ENCODE measurements around the gene PSMG3. TPM values are rescaled to one million over a fixed set of nuclear protein-coding genes. Genes with fewer than 3 reads are reported as not detected.
A peak's percentile ranks its signal among the peaks of the same experiment; 100 is the strongest.

PSMG3 gene
- total and polyA plus RNA-seq, 9 donors, result 19.8 to 35.5 (median 23.7) TPM

DNA sequence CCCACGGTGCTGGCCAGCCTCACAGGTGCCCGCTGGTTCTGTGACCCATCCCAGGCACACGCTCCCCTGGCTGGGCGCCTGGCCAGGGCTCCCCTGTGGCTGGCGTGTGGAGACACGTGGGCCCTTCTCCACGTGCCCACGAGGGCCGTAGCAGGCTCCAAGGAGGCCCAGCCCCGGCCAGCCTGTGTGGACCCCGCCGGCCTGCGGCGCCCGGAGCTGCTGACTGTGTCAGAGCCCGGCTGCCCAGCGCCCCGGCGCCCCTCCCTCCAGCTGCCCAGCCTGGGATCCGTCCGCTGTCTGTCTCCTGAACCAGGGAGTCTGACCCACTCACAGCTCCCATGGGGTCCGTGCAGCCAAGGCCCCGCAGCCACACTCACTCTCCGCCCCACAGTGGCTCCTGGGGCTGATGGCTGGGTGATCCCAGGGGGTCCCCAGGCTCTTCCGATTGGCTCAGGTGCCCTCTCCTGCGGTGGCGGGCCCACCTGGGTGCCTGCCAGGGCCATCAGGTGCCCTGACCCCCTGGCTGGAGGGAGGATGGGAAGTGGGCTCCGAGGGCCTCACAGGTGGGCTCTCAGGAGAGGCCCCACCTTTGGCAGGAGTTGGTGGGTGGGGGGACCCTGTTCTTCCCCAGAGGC lies 23.4 kb downstream of the PSMG3 start:
- Histone ChIP-seq H3K27ac (ENCODE audit: low read length) (no peak overlapping the region), H3K27me3 (ENCODE audit: control insufficient read depth, insufficient read depth, low read length) (no peaks in the 10 kb centered on the region), H3K4me3 (ENCODE audit: low read length) (no peak overlapping the region), H3K36me3 (ENCODE audit: control insufficient read depth, insufficient read depth, low read length) (peaks cover 11% of the 10 kb centered on the region), H3K9me3 (replicated peaks; ENCODE audit: control insufficient read depth, low read depth, low read length) (no peaks in the 10 kb centered on the region), H3K4me1 (ENCODE audit: control insufficient read depth, insufficient read depth, low read length) (peaks cover 22% of the 10 kb centered on the region)
- 81% methylated on average over 24 of the region's 28 CpGs for WGBS (ENCODE audit: insufficient coverage)
- no peak for DNase-seq

DNA sequence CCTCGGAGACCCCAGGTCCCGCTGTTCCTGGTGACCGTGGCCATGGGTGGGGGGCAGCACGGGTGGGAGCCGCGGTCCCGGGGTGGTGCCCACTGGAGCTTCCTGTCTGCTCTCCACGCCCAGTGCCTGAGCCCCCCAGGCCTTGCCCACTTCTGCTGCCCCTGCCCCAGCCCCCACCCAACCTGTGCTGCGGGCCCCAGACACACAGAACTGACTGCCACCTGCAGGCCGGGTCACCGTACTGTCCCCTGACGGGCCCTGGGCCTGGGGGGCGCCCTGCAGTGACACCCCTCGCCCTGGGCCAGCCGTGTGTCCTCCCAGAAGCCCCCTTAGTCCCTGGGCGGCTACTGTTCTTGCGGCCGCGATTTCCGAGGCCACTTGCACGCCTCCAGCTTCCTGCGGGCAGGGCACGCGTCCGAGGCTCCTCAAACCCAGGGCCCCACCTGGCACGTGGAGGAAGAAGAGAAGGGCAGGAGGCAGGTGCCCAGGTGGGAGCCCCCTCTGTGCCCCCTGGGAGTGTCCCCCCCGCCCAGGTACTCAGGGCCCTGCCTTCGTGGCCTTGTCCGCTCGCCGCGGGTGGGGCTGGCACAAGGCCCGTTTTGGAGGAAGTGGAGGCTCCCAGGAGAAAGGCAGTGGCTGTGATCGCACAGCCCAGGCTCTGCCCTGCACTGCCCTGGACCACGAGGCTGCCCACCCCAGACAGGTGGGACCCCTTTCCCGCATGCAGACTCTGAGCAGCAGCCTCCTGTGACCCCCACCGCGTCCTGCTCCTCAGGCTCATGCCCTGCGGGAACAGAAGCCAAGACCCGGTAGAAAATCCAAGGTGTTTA lies 24.2 kb downstream of the PSMG3 start:
- no peaks in the 10 kb centered on the region for H3K27me3 ChIP-seq (ENCODE audit: control insufficient read depth, insufficient read depth, low read length)
- H3K36me3 ChIP-seq (ENCODE audit: control insufficient read depth, insufficient read depth, low read length), result peaks cover 17% of the 10 kb centered on the region
- DNase-seq, result no peak
- peaks cover 22% of the 10 kb centered on the region for H3K4me1 ChIP-seq (ENCODE audit: control insufficient read depth, insufficient read depth, low read length)
- no peak overlapping the region for H3K4me3 ChIP-seq (ENCODE audit: low read length)
- H3K27ac ChIP-seq (ENCODE audit: low read length), result no peak overlapping the region
- no peaks in the 10 kb centered on the region for H3K9me3 ChIP-seq (replicated peaks; ENCODE audit: control insufficient read depth, low read depth, low read length)
- WGBS (ENCODE audit: insufficient coverage), result 78% methylated on average over 36 of the region's 40 CpGs

GRCh38 chr7:1544896-1545416 lies 24.9 kb downstream of the PSMG3 start:
- no peak overlapping the region for H3K4me3 ChIP-seq (ENCODE audit: low read length)
- H3K9me3 ChIP-seq (replicated peaks; ENCODE audit: control insufficient read depth, low read depth, low read length), result no peaks in the 10 kb centered on the region
- no peak for DNase-seq
- H3K4me1 ChIP-seq (ENCODE audit: control insufficient read depth, insufficient read depth, low read length), result peaks cover 22% of the 10 kb centered on the region
- H3K27ac ChIP-seq (ENCODE audit: low read length), result peak overlapping the region; percentile 55
- WGBS (ENCODE audit: insufficient coverage), result 75% methylated on average over 14 of the region's 16 CpGs
- peaks cover 23% of the 10 kb centered on the region for H3K36me3 ChIP-seq (ENCODE audit: control insufficient read depth, insufficient read depth, low read length)
- H3K27me3 ChIP-seq (ENCODE audit: control insufficient read depth, insufficient read depth, low read length), result no peaks in the 10 kb centered on the region

GRCh38 chr7:1544178-1544895 lies 25.5 kb downstream of the PSMG3 start:
- peak; percentile 74 for DNase-seq
- H3K4me3 ChIP-seq (ENCODE audit: low read length), result no peak overlapping the region
- H3K27ac ChIP-seq (ENCODE audit: low read length), result peak overlapping the region; percentile 55
- H3K9me3 ChIP-seq (replicated peaks; ENCODE audit: control insufficient read depth, low read depth, low read length), result no peaks in the 10 kb centered on the region
- no peaks in the 10 kb centered on the region for H3K27me3 ChIP-seq (ENCODE audit: control insufficient read depth, insufficient read depth, low read length)
- H3K4me1 ChIP-seq (ENCODE audit: control insufficient read depth, insufficient read depth, low read length), result peaks cover 24% of the 10 kb centered on the region
- H3K36me3 ChIP-seq (ENCODE audit: control insufficient read depth, insufficient read depth, low read length), result peaks cover 29% of the 10 kb centered on the region
- 37% methylated on average over 39 of the region's 41 CpGs for WGBS (ENCODE audit: insufficient coverage)

- peak; percentile 37 for DNase-seq
- WGBS (ENCODE audit: insufficient coverage), result 60% methylated on average over 1 of the region's 6 CpGs
- H3K4me1 ChIP-seq (ENCODE audit: control insufficient read depth, insufficient read depth, low read length), result peaks cover 30% of the 10 kb centered on the region
- no peaks in the 10 kb centered on the region for H3K27me3 ChIP-seq (ENCODE audit: control insufficient read depth, insufficient read depth, low read length)
- no peaks in the 10 kb centered on the region for H3K9me3 ChIP-seq (replicated peaks; ENCODE audit: control insufficient read depth, low read depth, low read length)
- H3K36me3 ChIP-seq (ENCODE audit: control insufficient read depth, insufficient read depth, low read length), result peaks cover 33% of the 10 kb centered on the region
- H3K4me3 ChIP-seq (ENCODE audit: low read length), result no peak overlapping the region
- H3K27ac ChIP-seq (ENCODE audit: low read length), result peak overlapping the region; percentile 55
Measured at GRCh38 chr7:1543826-1544177, 26.0 kb downstream of the PSMG3 start.

- Histone ChIP-seq H3K4me1 (ENCODE audit: control insufficient read depth, insufficient read depth, low read length) (peaks cover 37% of the 10 kb centered on the region), H3K27ac (ENCODE audit: low read length) (no peak overlapping the region), H3K27me3 (ENCODE audit: control insufficient read depth, insufficient read depth, low read length) (no peaks in the 10 kb centered on the region), H3K4me3 (ENCODE audit: low read length) (no peak overlapping the region), H3K9me3 (replicated peaks; ENCODE audit: control insufficient read depth, low read depth, low read length) (no peaks in the 10 kb centered on the region), H3K36me3 (ENCODE audit: control insufficient read depth, insufficient read depth, low read length) (peaks cover 33% of the 10 kb centered on the region)
- DNase-seq, result peak; percentile 40
- 71% methylated on average over 35 of the region's 38 CpGs for WGBS (ENCODE audit: insufficient coverage)
Measured at GRCh38 chr7:1542841-1543747, 26.7 kb downstream of the PSMG3 start.

DNA sequence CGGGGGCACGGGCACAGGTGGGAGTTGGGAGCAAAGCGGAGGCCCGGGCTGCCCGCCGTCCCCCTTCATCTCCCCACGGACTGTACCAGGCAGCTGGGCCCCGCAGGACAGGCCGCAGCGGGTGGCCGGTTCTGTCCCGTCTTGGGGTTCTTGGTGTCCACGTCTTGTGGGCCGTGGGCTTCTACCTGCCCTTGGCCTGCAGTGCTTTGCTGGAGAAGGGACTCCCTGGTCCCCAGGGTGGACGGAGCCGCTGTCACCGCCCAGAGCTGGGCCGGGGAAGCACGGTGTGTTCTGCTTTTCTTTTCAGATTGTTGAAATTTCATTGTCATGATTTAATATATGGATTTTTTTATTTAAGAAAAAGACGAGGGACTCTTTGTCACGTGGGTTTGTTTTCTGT lies 27.5 kb downstream of the PSMG3 start:
- WGBS (ENCODE audit: insufficient coverage), result 77% methylated on average over 13 of the region's 21 CpGs
- Histone ChIP-seq H3K9me3 (replicated peaks; ENCODE audit: control insufficient read depth, low read depth, low read length) (no peaks in the 10 kb centered on the region), H3K4me1 (ENCODE audit: control insufficient read depth, insufficient read depth, low read length) (peaks cover 44% of the 10 kb centered on the region), H3K36me3 (ENCODE audit: control insufficient read depth, insufficient read depth, low read length) (peaks cover 33% of the 10 kb centered on the region), H3K27me3 (ENCODE audit: control insufficient read depth, insufficient read depth, low read length) (no peaks in the 10 kb centered on the region), H3K27ac (ENCODE audit: low read length) (no peak overlapping the region), H3K4me3 (ENCODE audit: low read length) (no peak overlapping the region)
- no peak for DNase-seq

GRCh38 chr7:1541431-1542162 lies 28.2 kb downstream of the PSMG3 start:
- Histone ChIP-seq H3K27ac (ENCODE audit: low read length) (no peak overlapping the region), H3K36me3 (ENCODE audit: control insufficient read depth, insufficient read depth, low read length) (peaks cover 33% of the 10 kb centered on the region), H3K27me3 (ENCODE audit: control insufficient read depth, insufficient read depth, low read length) (no peaks in the 10 kb centered on the region), H3K4me1 (ENCODE audit: control insufficient read depth, insufficient read depth, low read length) (peaks cover 52% of the 10 kb centered on the region), H3K4me3 (ENCODE audit: low read length) (no peak overlapping the region), H3K9me3 (replicated peaks; ENCODE audit: control insufficient read depth, low read depth, low read length) (no peaks in the 10 kb centered on the region)
- no peak for DNase-seq
- WGBS (ENCODE audit: insufficient coverage), result 89% methylated on average over 19 of the region's 33 CpGs

DNA sequence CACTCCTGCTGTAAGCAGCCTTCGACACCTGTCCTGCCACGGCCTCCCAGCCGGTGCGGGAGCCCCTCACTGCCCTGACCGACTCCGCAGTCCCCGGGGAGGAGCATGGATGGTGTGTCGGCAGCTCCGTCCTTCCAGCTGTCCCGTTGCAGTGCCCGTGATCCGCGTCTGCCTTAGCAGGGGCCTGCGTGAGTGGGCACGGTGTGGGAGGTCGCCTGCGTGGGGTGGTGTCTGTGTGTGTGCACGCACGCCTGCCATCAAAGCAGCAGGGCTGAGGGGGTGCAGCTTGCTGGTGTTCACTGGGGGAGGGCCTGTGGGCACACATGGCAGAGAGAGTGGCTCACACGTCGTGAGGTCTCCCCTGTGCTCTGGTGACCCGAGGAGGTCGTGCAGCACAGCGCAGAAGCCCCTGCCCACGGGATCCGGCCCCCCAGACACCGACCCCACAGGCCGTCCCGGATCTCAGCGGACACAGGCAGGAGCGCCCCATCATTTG lies 29.0 kb downstream of the PSMG3 start:
- H3K4me3 ChIP-seq (ENCODE audit: low read length), result no peak overlapping the region
- no peak for DNase-seq
- no peaks in the 10 kb centered on the region for H3K27me3 ChIP-seq (ENCODE audit: control insufficient read depth, insufficient read depth, low read length)
- H3K27ac ChIP-seq (ENCODE audit: low read length), result no peak overlapping the region
- peaks cover 59% of the 10 kb centered on the region for H3K4me1 ChIP-seq (ENCODE audit: control insufficient read depth, insufficient read depth, low read length)
- H3K36me3 ChIP-seq (ENCODE audit: control insufficient read depth, insufficient read depth, low read length), result peaks cover 33% of the 10 kb centered on the region
- no peaks in the 10 kb centered on the region for H3K9me3 ChIP-seq (replicated peaks; ENCODE audit: control insufficient read depth, low read depth, low read length)
- 89% methylated on average over 20 of the region's 31 CpGs for WGBS (ENCODE audit: insufficient coverage)

All from muscle of leg (tissue), 11 donors.